Islet precursor cell (in vitro differentiated cells): ENCODE data around the gene UBE2G2.
A peak's percentile ranks its signal among the peaks of the same experiment; 100 is the strongest.
"Not testable (repeated sequence)": the region's sequence is repeated elsewhere in the genome, so short reads cannot be mapped to it uniquely, and the experiment has no call there.

Experiments
- DNase-seq: peaks from one replicate; pipeline ENCODE4 v3.0.0-alpha.2; 2018

The UBE2G2 gene

GRCh38 chr21:44835647-44835973 lies 34.0 kb upstream of the UBE2G2 start:
- DNase-seq, result peak; percentile 31

GRCh38 chr21:44834951-44835646 lies 33.5 kb upstream of the UBE2G2 start:
- DNase-seq, result peak; percentile 49

GRCh38 chr21:44834231-44834950 lies 32.8 kb upstream of the UBE2G2 start:
- DNase-seq, result no peak

- DNase-seq, result no peak
Measured at GRCh38 chr21:44833663-44834062, 32.0 kb upstream of the UBE2G2 start.

GRCh38 chr21:44832516-44833255 lies 31.1 kb upstream of the UBE2G2 start:
- not testable (repeated sequence) for DNase-seq

GRCh38 chr21:44831227-44831860 lies 29.7 kb upstream of the UBE2G2 start:
- no peak for DNase-seq

- DNase-seq, result no peak
Measured at GRCh38 chr21:44829507-44830092, 28.0 kb upstream of the UBE2G2 start.

GRCh38 chr21:44828362-44829056 lies 26.9 kb upstream of the UBE2G2 start:
- no peak for DNase-seq

- DNase-seq, result peak; percentile 16
Measured at GRCh38 chr21:44823179-44823660, 21.6 kb upstream of the UBE2G2 start.

GRCh38 chr21:44822484-44823178 lies 21.0 kb upstream of the UBE2G2 start:
- DNase-seq, result no peak

- DNase-seq, result peak; percentile 8
Measured at GRCh38 chr21:44820851-44821250, 19.2 kb upstream of the UBE2G2 start.

GRCh38 chr21:44819283-44820243 lies 17.9 kb upstream of the UBE2G2 start:
- peak; percentile 35 for DNase-seq

- DNase-seq, result peak; percentile 55
Measured at GRCh38 chr21:44818640-44819011, 17.0 kb upstream of the UBE2G2 start.

GRCh38 chr21:44817914-44818639 lies 16.5 kb upstream of the UBE2G2 start, which contains the start of gene SUMO3:
Gene SUMO3 (minus strand): TSS chr21:44818062. CDS start chr21:44817968, 94 bp downstream.
- DNase-seq, result peak; percentile 85

GRCh38 chr21:44817506-44817880 lies 15.9 kb upstream of the UBE2G2 start:
- peak; percentile 93 for DNase-seq

- no peak for DNase-seq
Measured at GRCh38 chr21:44816761-44817505, 15.3 kb upstream of the UBE2G2 start.

- peak; percentile 37 for DNase-seq
Measured at GRCh38 chr21:44815852-44816628, 14.4 kb upstream of the UBE2G2 start.

GRCh38 chr21:44815225-44815624 lies 13.6 kb upstream of the UBE2G2 start:
- DNase-seq, result no peak
